Measurements from ENCODE around the gene MUC4.

Gene MUC4

DNA sequence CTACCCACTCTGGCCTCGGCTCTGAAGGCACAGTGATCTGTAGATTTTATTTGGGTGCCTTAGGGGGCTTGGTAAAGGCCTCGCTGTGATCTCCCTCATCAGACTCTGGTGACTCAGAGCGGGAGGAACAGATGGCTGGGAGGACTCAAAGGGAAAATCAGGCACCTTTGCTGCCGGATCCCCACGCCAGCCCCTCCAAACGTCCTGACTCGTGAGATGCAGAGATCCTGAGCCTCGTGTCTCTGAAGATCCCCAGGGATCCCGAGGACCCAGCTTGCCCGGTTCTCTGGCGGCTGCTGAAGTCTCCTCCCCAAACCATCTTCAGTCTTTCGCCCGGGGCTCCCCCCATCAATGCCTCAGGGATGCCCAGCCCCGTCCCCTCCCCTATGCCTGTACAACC is 58.1 kb downstream of the MUC4 start:
- Histone ChIP-seq H3K4me3 (replicated peaks; ENCODE audit: insufficient read depth, low read length) (no peak overlapping the region), H3K27me3 (ENCODE audit: insufficient read depth, poor library complexity, severe bottlenecking) (no peaks in the 10 kb centered on the region), H3K27ac (replicated peaks) (no peak overlapping the region)
- DNase-seq (ENCODE audit: low read depth in 1 of 2, low spot score in 1 of 2) = no peak
- TF ChIP-seq SPI1 (IDR thresholded peaks at IDR 0.05; ENCODE audit: borderline replicate concordance, low read depth) = no peak
- no peak for TF ChIP-seq CTCF (IDR thresholded peaks at IDR 0.05; ENCODE audit: insufficient read depth, low read length)
- no peak for TF ChIP-seq POLR2AphosphoS5 (IDR thresholded peaks at IDR 0.05; ENCODE audit: low read depth)
- TF ChIP-seq GABPA (IDR thresholded peaks at IDR 0.05; ENCODE audit: low read depth) = no peak
- TF ChIP-seq, protein P1, sequence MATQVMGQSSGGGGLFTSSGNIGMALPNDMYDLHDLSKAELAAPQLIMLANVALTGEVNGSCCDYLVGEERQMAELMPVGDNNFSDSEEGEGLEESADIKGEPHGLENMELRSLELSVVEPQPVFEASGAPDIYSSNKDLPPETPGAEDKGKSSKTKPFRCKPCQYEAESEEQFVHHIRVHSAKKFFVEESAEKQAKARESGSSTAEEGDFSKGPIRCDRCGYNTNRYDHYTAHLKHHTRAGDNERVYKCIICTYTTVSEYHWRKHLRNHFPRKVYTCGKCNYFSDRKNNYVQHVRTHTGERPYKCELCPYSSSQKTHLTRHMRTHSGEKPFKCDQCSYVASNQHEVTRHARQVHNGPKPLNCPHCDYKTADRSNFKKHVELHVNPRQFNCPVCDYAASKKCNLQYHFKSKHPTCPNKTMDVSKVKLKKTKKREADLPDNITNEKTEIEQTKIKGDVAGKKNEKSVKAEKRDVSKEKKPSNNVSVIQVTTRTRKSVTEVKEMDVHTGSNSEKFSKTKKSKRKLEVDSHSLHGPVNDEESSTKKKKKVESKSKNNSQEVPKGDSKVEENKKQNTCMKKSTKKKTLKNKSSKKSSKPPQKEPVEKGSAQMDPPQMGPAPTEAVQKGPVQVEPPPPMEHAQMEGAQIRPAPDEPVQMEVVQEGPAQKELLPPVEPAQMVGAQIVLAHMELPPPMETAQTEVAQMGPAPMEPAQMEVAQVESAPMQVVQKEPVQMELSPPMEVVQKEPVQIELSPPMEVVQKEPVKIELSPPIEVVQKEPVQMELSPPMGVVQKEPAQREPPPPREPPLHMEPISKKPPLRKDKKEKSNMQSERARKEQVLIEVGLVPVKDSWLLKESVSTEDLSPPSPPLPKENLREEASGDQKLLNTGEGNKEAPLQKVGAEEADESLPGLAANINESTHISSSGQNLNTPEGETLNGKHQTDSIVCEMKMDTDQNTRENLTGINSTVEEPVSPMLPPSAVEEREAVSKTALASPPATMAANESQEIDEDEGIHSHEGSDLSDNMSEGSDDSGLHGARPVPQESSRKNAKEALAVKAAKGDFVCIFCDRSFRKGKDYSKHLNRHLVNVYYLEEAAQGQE (IDR thresholded peaks at IDR 0.05; ENCODE audit: insufficient replicate concordance, low read depth) = no peak

- no peak for DNase-seq (ENCODE audit: low read depth in 1 of 2, low spot score in 1 of 2)
- Histone ChIP-seq H3K4me3 (replicated peaks; ENCODE audit: insufficient read depth, low read length) (no peak overlapping the region), H3K27ac (replicated peaks) (no peak overlapping the region), H3K27me3 (ENCODE audit: insufficient read depth, poor library complexity, severe bottlenecking) (no peaks in the 10 kb centered on the region)
- TF ChIP-seq POLR2AphosphoS5 (IDR thresholded peaks at IDR 0.05; ENCODE audit: low read depth) (no peak), CTCF (IDR thresholded peaks at IDR 0.05; ENCODE audit: insufficient read depth, low read length) (no peak), GABPA (IDR thresholded peaks at IDR 0.05; ENCODE audit: low read depth) (no peak), SPI1 (IDR thresholded peaks at IDR 0.05; ENCODE audit: borderline replicate concordance, low read depth) (no peak)
- TF ChIP-seq, protein P1 (IDR thresholded peaks at IDR 0.05; ENCODE audit: insufficient replicate concordance, low read depth) = no peak
Observed at GRCh38 chr3:195752546-195753331, 59.0 kb downstream of the MUC4 start.

- TF ChIP-seq POLR2AphosphoS5 (IDR thresholded peaks at IDR 0.05; ENCODE audit: low read depth) (no peak), GABPA (IDR thresholded peaks at IDR 0.05; ENCODE audit: low read depth) (no peak), CTCF (IDR thresholded peaks at IDR 0.05; ENCODE audit: insufficient read depth, low read length) (no peak), SPI1 (IDR thresholded peaks at IDR 0.05; ENCODE audit: borderline replicate concordance, low read depth) (no peak)
- TF ChIP-seq, protein P1 (IDR thresholded peaks at IDR 0.05; ENCODE audit: insufficient replicate concordance, low read depth) = no peak
- Histone ChIP-seq H3K27ac (replicated peaks) (no peak overlapping the region), H3K4me3 (replicated peaks; ENCODE audit: insufficient read depth, low read length) (no peak overlapping the region), H3K27me3 (ENCODE audit: insufficient read depth, poor library complexity, severe bottlenecking) (no peaks in the 10 kb centered on the region)
- no peak for DNase-seq (ENCODE audit: low read depth in 1 of 2, low spot score in 1 of 2)
Observed at GRCh38 chr3:195752066-195752465, 59.7 kb downstream of the MUC4 start.
